HG03045 (cell line): ENCODE data around the gene RNU7-1.

Experiments used
- ATAC-seq: cut with Tn5 transposase; IDR thresholded peaks from one replicate; pipeline ENCODE4 v1.9.1; 2021; ENCODE audit warnings: mild to moderate bottlenecking, moderate library complexity; ENCODE audit not compliant: unreplicated experiment

Gene RNU7-1

GRCh38 chr12:6917491-6918231, 26.0 kb upstream of the RNU7-1 start:
- ATAC-seq = no peak

- no peak for ATAC-seq
These were observed 24.0 kb upstream of the RNU7-1 start for GRCh38 chr12:6919588-6919987.

- no peak for ATAC-seq
These were observed 22.1 kb upstream of the RNU7-1 start for GRCh38 chr12:6921539-6921938.

GRCh38 chr12:6921996-6922946, 21.3 kb upstream of the RNU7-1 start:
- ATAC-seq = no peak

- ATAC-seq = no peak
These were observed 20.4 kb upstream of the RNU7-1 start for GRCh38 chr12:6923003-6923732.

- no peak for ATAC-seq
These were observed 19.8 kb upstream of the RNU7-1 start for GRCh38 chr12:6923851-6924250.

- no peak for ATAC-seq
These were observed 18.4 kb upstream of the RNU7-1 start for GRCh38 chr12:6925239-6925539.

GRCh38 chr12:6925540-6926279, 17.9 kb upstream of the RNU7-1 start:
- ATAC-seq = no peak

- ATAC-seq = no peak
These were observed 16.1 kb upstream of the RNU7-1 start, which contains the start of gene ATN1 for GRCh38 chr12:6927379-6928021. ATN1 (plus strand) TSS chr12:6927959; CDS start chr12:6934002, 6,043 bp downstream.

- ATAC-seq = no peak
These were observed 15.5 kb upstream of the RNU7-1 start for GRCh38 chr12:6928022-6928702.

GRCh38 chr12:6928703-6929407, 14.8 kb upstream of the RNU7-1 start:
- ATAC-seq = no peak

- ATAC-seq = no peak
These were observed 13.9 kb upstream of the RNU7-1 start for GRCh38 chr12:6929466-6930452.

- no peak for ATAC-seq
These were observed 10.8 kb upstream of the RNU7-1 start for GRCh38 chr12:6932766-6933165.

GRCh38 chr12:6934110-6934509, 9.5 kb upstream of the RNU7-1 start:
- ATAC-seq = no peak

- ATAC-seq = no peak
These were observed 8.0 kb upstream of the RNU7-1 start for GRCh38 chr12:6935371-6936193.

- ATAC-seq = no peak
These were observed 7.4 kb upstream of the RNU7-1 start for GRCh38 chr12:6936194-6936635.
